Measurements from ENCODE around the gene IPO4.
A peak's percentile ranks its signal among the peaks of the same experiment; 100 is the strongest.

IPO4 gene

DNA sequence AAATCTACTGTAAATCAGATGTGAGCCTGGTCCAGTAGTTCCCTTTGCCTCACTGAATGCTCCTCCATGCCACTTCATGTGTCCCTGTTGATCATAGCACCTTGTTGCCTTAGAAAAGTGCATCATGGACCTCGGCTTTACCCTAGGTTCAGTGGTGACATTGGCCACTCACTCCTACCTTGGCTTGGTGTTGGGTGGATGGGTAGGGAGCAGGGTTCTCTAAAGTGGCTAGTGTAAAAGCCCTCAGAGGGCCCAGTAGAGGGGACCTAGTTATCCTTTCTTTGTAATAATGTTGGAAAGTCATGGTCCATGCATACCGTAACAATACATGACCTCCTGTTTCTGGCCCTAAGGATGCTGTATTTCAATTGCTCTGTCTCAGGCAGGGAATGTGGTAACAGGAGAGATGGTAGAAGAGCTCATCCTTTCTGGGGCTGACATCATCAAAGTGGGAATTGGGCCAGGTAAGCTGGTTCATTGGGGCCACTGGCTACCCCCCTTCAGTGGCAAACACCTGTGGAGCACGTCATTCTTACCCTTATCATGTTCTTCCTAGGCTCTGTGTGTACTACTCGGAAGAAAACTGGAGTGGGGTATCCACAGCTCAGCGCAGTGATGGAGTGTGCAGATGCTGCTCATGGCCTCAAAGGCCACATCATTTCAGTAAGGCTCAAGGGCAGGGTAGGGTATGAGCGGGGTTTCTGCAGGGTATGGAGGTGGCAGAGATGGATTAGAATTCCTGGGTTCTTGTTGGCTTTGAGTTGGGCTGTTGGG lies 48.3 kb upstream of the IPO4 start:
- Histone ChIP-seq H3K27me3 (ENCODE audit: control insufficient read depth, low read length) (no peaks in the 10 kb centered on the region), H3K9me3 (ENCODE audit: control insufficient read depth, insufficient read depth, low read length) (no peaks in the 10 kb centered on the region), H3K27ac (ENCODE audit: low read depth, low read length) (no peak overlapping the region), H3K9me2 (replicated peaks; ENCODE audit: control insufficient read depth, low read length) (no peaks in the 10 kb centered on the region), H3K4me3 (ENCODE audit: low read length) (no peak overlapping the region), H3K79me2 (ENCODE audit: control insufficient read depth, low read length) (peaks cover 47% of the 10 kb centered on the region), H3K4me2 (ENCODE audit: low read length) (no peak overlapping the region), H4K20me1 (ENCODE audit: control insufficient read depth, insufficient read depth, low read depth, low read length) (no peaks in the 10 kb centered on the region), H3K4me1 (ENCODE audit: control insufficient read depth, low read length) (peaks cover 35% of the 10 kb centered on the region), H3F3A (ENCODE audit: control insufficient read depth, insufficient read depth) (peaks cover 3% of the 10 kb centered on the region; the same call in 1 of the 2 replicates), H3K36me3 (ENCODE audit: control insufficient read depth, low read length) (peaks cover 77% of the 10 kb centered on the region)
- TF ChIP-seq CTCF (IDR thresholded peaks at IDR 0.05; ENCODE audit: low read depth, low read length, poor library complexity, severe bottlenecking) (no peak), EZH2phosphoT487 (IDR thresholded peaks at IDR 0.05; ENCODE audit: borderline replicate concordance, low read length) (no peak)

DNA sequence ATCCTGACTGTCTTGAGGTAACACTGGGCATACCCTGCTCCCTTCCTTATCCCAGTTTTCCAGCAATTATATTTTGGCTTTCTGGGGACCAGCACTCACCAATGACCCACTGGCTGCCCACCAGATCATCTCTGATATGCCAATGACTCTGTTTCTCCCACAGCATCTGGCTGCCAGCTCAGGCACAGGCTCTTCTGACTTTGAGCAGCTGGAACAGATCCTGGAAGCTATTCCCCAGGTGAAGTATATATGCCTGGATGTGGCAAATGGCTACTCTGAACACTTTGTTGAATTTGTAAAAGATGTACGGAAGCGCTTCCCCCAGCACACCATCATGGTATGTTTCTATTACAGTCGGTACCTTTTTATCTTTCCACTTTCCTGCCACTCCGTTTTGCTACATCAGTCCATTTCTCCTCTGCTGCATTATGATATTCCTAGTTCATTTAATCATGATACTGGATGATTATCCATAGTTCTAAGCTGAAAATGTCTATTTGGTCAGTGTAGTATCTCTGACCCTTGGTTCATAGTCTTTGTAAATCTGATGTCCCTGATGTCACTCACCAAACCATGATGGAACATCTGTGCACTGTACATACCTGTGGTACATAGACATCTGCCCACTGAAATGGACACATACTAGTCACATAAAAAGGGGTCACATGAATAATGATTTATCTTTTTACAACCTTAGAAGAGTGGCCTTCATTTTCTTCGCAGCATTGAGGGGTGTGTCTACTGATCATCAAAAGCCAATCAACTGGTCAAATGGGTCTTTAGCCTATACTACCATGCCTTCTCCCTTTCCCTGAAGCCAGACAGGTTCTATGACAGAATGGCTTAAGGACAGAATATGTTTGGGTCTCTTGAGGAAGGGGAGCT lies 47.4 kb upstream of the IPO4 start:
- H3K27me3 ChIP-seq (ENCODE audit: control insufficient read depth, low read length), result no peaks in the 10 kb centered on the region
- H3F3A ChIP-seq (ENCODE audit: control insufficient read depth, insufficient read depth), result peaks cover 3% of the 10 kb centered on the region; the same call in 1 of the 2 replicates
- H3K4me1 ChIP-seq (ENCODE audit: control insufficient read depth, low read length), result peaks cover 32% of the 10 kb centered on the region
- no peak for TF ChIP-seq CTCF (IDR thresholded peaks at IDR 0.05; ENCODE audit: low read depth, low read length, poor library complexity, severe bottlenecking)
- TF ChIP-seq EZH2phosphoT487 (IDR thresholded peaks at IDR 0.05; ENCODE audit: borderline replicate concordance, low read length), result no peak
- no peak overlapping the region for H3K4me2 ChIP-seq (ENCODE audit: low read length)
- no peak overlapping the region for H3K4me3 ChIP-seq (ENCODE audit: low read length)
- no peaks in the 10 kb centered on the region for H4K20me1 ChIP-seq (ENCODE audit: control insufficient read depth, insufficient read depth, low read depth, low read length)
- no peaks in the 10 kb centered on the region for H3K9me2 ChIP-seq (replicated peaks; ENCODE audit: control insufficient read depth, low read length)
- peaks cover 78% of the 10 kb centered on the region for H3K36me3 ChIP-seq (ENCODE audit: control insufficient read depth, low read length)
- H3K79me2 ChIP-seq (ENCODE audit: control insufficient read depth, low read length), result peaks cover 47% of the 10 kb centered on the region
- H3K9me3 ChIP-seq (ENCODE audit: control insufficient read depth, insufficient read depth, low read length), result no peaks in the 10 kb centered on the region
- H3K27ac ChIP-seq (ENCODE audit: low read depth, low read length), result no peak overlapping the region

GRCh38 chr14:24234095-24235005 lies 45.7 kb upstream of the IPO4 start:
- Histone ChIP-seq H3K27ac (ENCODE audit: low read depth, low read length) (no peak overlapping the region), H4K20me1 (ENCODE audit: control insufficient read depth, insufficient read depth, low read depth, low read length) (no peaks in the 10 kb centered on the region), H3K36me3 (ENCODE audit: control insufficient read depth, low read length) (peaks cover 65% of the 10 kb centered on the region), H3K9me3 (ENCODE audit: control insufficient read depth, insufficient read depth, low read length) (no peaks in the 10 kb centered on the region), H3K4me3 (ENCODE audit: low read length) (peak overlapping the region; percentile 81), H3K4me1 (ENCODE audit: control insufficient read depth, low read length) (peaks cover 29% of the 10 kb centered on the region), H3K27me3 (ENCODE audit: control insufficient read depth, low read length) (no peaks in the 10 kb centered on the region), H3F3A (ENCODE audit: control insufficient read depth, insufficient read depth) (peaks cover 3% of the 10 kb centered on the region; the same call in 1 of the 2 replicates), H3K79me2 (ENCODE audit: control insufficient read depth, low read length) (peaks cover 53% of the 10 kb centered on the region), H3K4me2 (ENCODE audit: low read length) (peak overlapping the region; percentile 83), H3K9me2 (replicated peaks; ENCODE audit: control insufficient read depth, low read length) (no peaks in the 10 kb centered on the region)
- TF ChIP-seq EZH2phosphoT487 (IDR thresholded peaks at IDR 0.05; ENCODE audit: borderline replicate concordance, low read length) (no peak), CTCF (IDR thresholded peaks at IDR 0.05; ENCODE audit: low read depth, low read length, poor library complexity, severe bottlenecking) (no peak)

Measured in DOHH2 (cell line).